CD4-positive, alpha-beta T cell treated with Interleukin-1 beta for 1 hour (primary cell): ENCODE data around the gene ISG15.
"Not testable (repeated sequence)": the region's sequence is repeated elsewhere in the genome, so short reads cannot be mapped to it uniquely, and the experiment has no call there.

ENCODE experiments used
- DNase-seq, 2 donors: peaks; one replicate each; pipeline ENCODE4 v3.0.0-alpha.2; 2020 to 2022

ISG15 gene

DNA sequence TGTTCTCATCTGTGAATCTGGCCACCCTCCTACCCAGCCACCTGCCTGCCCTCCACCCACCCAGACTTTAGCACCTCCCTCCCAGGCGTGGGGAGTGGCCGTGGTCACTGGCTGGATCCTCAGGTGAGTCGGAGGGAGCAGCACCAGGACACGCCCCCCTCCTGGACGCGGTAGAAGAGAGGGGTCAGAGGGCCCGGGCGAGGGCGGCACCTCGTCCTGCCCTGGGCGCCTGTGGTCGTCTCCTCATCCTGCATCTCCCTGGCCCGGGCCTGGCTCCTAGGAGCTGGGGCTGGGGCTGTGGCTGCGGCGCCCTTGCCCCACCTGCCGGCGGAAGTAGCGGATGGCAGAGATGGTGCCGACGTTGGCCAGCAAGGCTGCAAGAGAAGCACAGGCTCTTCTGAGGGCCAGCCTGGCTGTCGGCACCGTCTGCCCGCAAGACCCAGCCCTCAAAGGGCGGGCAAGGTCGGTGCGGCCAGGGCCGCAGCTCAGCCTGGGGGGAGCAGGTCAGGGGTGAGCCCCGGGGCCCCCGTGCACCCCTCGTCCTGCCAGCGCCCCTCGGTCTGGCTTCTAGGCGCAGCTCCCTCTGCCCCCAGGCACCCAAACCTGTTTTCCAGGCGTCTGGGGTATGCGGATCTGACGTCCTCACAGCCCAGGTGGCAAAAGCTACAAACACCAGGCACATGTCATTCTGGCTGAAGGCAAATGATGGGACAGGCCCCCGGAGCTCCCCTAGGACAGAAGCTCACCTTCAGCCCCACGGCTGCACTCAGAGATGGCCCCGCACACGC is 37.2 kb upstream of the ISG15 start:
- peak; percentile 74 to 77 for DNase-seq

DNA sequence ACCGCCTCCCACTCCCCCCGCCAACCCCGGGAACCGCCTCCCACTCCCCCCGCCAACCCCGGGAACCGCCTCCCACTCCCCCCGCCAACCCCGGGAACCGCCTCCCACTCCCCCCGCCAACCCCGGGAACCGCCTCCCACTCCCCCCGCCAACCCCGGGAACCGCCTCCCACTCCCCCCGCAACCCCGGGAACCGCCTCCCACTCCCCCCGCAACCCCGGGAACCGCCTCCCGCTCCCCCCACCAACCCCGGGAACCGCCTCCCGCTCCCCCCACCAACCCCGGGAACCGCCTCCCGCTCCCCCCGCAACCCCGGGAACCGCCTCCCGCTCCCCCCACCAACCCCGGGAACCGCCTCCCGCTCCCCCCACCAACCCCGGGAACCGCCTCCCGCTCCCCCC is 36.5 kb upstream of the ISG15 start:
- not testable (repeated sequence) for DNase-seq

DNA sequence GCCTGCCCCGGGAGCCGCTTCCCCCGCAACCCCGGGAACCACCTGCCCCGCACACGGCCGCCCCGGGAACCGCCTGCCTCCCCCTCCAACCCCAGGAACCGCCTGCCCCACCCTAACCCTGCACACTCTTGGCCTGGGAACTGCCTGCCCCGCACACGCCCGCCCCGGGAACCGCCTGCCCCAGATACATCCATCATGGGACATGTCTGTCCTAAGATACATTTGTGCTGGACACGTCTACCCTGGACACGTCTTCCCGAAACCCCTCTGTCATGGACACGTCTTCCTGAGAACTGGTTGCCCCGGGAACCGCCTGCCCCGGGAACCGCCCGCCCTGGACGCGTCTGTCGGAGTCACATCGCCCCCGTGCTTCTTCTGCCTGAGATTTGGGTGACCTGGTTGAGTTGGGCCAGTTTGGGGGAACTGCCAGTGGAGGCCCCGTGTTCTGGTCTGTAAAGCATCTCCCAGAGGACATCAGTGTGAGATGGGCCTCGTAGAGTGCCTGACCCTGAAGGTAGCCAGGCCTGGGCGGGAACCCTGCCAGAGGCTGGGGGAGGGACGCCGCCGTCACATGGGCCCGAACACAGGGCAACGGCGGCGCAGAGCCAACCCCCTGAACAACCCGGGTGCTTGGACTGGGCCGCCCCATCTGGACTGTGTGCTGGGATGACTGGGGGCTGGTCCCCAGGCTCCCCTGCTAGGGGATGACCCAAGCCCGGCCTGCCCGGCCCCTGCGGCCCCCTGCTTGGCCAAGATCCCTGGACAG is 35.0 kb upstream of the ISG15 start:
- DNase-seq = no peak

DNA sequence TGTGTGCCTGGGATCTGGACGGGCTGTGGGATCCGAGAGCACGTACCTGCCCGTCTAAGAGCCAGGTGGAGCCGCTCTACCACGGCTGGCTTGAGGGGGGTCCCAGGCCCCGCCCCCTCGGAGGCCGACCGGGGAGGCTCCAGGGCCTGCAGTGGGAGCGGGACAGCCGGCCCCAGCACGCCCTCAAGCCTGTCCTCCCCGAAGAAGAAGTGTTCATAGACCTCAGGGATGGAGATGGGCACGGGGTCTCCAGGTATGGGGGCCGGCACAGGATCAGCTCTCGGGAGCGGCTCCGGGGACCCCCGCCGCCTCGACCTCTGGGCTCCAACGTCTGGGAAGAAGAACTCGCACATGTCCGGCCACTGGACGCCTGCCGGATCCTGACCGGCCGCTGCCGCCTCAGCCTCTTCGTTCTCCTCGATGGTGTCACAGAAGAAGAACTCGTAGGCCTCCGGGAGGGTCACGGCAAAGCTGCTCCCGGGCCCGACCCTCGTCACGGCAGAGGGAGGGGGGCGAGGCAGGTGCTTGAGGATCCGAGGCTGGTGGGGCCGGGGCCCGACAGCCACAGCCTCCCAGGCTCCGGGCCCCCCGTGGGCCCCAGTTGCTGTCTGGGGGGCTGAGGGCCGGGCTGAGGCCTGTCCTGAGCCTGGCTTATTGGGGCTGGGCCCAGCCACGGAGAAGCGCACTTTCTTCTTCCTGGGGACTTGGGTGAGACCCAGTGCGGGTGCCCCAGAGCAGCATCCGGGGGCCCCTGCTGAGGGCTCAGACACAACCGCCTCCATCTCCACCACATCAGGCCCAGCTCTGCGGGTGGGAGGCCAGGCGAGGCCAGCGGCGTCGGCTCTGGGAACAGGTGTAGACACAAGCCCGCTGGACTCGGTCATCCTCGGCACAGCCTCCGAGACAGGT is 34.2 kb upstream of the ISG15 start:
- DNase-seq = no peak

DNA sequence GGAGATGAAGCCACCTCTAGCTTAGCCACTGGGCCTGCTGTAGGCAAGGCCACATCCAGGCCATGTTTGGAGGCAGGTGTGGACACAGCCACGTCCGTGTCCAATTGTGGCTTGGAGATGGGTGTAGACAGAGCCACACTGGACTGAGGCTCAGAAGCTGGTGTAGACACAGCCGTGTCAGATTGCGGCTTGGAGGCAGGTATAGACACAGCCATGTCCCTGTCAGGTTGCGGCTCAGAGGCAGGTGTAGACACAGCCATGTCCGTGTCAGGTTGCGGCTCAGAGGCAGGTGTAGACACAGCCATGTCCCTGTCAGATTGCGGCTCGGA is 33.6 kb upstream of the ISG15 start:
- no peak for DNase-seq

DNA sequence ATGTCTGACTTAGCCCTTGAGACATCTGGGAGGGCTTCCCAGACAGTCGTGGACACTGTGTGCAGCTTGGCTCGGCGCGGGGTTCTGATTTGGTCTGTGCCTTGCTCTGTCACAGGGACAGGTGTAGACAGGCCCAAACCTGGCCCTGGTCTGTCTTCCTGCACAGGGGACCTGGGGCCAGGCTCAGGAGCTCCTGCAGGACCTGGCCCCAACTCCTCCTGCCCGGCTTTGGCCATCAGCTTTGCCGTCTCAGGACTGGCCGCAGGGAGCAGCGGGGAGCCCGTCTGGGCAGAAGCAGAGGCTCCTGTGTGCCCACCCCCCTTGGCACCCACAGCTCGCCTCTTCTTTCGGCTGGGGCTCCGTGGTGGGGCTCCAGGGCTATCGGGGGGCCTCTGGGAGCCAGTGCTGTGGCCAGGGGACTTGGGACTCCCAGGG is 33.1 kb upstream of the ISG15 start:
- DNase-seq = no peak

DNA sequence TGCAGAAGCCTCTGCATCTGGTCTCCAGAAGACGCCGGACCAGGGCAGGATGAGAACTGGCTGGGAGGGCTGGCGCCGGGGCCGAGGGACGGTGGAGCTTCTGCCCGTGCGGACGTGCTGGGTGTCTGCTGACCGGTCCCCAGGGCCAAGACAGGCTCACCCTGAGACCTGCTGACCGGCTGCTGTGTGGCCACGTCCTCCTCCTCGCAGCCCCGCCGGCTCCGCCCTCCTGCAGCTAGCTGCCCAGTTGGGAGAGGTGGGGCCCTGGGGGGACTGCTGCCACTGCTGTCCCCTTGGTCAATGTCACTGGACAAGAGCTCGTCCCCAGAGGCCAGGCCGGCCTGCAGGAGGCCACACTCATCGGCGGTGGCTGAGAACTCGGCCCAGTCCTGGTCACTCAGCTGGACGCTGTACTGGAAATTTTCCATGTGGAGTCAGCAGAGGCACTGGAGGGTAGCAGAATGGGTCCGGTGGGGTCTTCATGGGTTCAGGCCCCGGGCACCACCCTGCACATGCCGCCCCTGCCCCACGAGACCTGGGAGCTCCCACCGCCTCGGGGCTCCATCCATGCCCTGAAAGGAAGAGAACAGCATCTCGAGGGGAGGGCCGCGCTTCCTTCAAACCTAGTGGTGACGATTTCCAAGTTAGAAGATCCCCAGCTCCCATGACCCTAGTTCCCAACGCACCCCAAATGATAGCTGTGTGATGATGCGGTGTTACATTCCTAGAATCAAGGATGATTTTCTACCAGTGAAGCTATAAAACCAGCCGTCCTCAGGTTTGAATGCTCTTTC is 32.5 kb upstream of the ISG15 start:
- no peak for DNase-seq

DNA sequence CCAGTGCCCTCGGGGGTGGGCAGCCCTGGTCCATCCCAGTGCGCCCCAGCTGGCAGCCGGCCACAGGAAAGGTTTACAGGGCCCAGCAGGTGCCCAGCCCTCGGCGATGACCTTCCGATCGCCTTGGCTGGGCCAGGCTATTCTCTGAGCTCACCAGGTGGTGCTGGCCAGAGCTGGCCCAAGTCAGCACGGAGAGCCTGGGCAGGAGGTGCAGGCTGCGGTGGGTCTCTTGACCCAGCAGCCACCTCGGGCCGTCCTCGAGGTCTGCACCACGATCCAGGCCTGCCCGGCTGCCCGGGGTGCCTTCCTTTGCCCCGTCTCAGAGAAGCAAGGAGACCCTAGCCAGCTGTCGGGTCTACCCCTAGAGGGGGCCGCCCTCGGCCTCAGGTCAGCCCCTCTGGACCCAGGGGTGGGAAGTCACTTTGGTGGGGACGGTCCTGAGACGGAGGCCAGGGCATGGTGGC is 31.8 kb upstream of the ISG15 start:
- DNase-seq = no peak

DNA sequence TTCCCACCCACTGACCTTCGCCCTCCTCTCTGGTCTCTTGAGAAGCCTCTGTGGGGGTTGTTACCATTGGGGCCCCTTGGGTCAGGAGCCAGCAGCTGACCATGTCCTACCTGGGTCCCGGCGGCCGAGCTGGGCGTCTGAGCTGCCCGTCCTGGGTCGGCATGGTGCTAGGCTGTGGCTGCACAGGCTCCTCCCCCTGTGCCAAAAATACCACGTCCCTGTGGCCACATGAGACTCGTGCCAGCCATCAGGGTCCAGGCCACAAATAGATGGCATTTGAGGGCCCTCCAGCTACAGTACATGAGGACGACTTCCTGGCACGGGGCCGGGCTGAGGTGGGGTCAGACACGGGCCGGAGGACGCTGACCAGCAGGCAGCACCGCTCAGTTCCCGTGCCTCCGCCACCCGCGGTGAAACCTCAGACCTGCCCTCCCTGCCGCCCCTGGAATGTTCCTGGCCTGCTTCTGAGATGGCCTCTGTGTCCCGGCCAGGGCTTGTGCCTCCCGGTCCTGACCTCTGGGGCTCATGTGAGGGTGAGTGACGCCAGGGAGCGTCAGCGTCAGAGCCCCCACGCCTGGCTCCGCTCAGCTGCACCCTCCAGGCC is 31.2 kb upstream of the ISG15 start, which contains the start of gene PERM1:
Gene PERM1 (minus strand): TSS at position 139 of the 604 bp plus-strand sequence. CDS start 1,064 bp downstream, outside the sequence.
- DNase-seq = no peak

DNA sequence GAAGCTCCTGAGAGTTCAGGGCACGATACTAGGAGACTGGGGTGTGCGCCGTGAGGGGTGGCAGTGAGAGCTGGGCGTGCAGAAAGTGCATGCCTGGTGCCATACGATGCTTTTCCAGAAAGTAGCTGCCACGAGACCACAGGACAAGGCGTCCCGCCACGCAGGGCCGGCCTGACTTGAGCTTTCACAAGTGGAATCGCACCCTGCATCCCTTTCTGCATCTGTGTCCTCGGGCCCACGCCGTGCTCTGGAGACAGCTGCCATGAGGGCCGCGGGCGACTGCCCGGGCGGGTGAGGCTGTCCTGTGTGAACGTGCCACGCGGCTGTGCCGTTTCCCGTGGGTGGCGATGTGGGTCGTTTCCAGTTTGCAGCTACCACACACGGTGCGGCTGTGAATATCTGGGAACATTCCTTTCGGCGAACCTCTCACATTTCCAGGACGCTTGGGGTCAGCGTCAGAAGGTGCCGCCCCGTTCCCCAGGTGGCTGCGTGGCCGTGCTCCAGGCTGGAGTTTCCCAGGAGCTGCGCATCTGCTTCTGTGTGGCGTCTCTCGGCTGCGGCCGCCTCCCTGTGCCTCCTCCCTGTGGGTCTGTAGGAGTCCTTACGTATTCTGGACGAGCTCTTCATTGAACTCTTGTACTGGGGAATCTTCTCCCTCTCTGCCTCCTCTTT is 30.4 kb upstream of the ISG15 start:
- DNase-seq = no peak

DNA sequence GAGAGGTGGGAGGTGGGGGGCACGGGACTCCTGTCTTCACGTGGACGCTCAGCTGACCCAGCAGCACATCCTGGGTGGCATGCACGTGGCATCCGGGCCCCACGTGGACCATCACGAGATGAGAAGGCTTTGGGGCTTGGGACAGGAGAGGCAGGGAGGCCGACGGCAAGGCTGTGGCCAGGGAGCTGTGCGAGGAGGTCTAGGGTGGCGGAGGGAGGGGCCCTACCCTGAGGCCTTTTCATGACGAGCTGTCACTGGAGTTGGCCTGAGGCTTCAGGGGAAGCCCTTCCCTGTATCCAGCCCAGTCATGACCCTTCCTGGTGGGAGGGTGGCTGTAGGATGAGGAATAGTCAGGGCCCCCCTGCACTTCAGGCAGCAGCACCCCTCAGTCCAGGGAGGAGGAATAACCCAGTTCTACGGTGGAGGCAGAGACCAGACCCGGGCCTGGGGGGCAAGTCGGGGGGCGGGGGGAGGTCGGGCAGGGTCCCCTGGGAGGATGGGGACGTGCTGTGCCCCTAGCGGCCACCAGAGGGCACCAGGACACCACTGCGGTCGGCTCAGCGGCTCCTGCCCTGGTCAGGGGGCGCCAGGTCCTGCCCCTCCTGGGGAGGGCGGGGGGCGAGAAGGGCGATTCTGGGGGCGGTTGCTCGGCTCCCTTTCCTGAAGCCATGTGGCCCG is 29.4 kb upstream of the ISG15 start:
- peak; percentile 54 to 58 for DNase-seq

DNA sequence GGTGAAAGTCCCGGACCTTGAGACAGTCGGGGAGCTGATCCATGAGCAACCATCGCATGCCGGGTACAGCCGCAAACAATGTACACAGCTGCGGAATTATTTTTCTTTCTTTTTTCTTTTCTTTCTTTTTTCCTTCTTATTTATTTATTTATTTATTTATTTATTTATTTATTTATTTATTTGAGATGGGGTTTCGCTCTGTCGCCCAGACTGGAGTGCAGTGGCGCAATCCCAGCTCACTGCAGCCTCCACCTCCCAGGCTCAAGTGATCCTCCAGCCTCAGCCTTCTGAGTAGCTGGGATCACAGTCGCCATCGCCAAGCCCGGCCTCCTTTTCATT is 28.9 kb upstream of the ISG15 start:
- no peak for DNase-seq

DNA sequence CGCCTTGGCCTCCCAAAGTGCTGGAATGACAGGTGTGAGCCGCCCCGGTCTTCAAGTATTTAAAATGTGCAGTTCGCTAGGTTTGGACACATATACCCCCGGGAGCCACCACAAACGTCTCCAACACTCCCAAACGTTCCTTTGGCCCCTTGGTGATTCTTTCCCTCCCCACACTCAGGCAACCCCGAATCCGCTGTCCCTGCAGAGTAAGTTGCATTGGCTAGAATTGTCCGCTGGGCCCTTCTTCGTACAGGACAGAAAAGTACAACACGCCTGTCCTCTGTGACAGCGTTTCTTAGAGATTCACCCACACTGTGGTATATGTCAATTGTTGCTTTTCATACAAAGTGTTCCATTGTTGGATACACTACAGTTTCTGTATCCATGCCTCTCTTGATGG is 28.2 kb upstream of the ISG15 start:
- no peak for DNase-seq

DNA sequence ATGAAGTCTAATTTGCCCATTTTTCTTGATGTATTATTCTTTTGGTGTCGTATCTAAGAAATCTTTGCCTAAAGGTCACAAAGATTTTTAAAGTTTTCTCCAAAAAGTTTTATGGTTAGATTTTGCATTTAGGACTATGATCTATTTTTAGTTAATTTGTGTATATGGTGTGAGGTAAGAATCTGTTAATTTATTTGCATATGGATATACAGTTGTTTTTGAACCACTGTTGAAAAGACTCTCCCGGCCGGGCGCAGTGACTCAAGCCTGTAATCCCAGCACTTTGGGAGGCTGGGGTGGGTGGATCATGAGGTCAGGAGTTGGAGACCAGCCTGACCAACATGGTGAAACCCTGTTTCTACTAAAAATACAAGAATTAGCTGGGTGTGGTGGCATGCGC is 25.2 kb upstream of the ISG15 start:
- DNase-seq = not testable (repeated sequence)

DNA sequence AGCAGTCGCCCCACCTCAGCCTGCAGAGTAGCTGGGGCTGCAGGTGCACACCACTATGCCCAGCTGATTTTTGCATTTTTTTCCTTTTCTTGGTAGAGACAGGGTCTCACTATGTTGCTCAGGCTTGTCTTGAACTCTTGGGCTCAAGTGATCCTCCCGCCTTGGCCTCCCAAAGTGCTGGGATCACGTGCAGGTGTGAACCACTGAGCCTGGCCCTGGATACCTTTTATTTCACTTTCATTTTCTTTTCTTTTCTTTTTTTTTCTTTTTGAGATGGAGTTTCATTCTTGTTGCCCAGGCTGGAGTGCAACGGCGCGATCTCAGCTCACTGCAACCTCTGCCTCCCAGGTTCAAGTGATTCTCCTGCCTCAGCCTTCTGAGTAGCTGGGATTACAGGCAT is 22.0 kb upstream of the ISG15 start:
- not testable (repeated sequence) for DNase-seq

DNA sequence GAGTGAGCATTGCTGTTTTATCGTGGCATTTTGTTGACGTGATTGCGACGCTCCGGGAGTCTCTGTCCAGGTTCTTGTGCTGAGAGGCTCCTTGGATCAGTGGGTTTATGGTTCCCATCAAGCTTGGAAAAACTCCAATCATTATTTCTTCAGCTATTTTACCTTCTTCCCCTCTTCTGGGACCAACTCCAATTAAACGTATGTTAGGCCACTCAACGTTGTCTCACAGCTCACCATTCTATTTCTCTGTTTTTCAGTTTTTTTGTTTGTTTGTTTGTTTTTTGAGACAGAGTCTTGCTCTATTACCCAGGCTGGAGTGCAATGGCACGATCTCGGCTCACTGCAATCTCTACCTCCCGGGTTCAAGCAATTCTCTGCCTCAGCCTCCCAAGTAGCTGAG is 21.4 kb upstream of the ISG15 start:
- DNase-seq = no peak

DNA sequence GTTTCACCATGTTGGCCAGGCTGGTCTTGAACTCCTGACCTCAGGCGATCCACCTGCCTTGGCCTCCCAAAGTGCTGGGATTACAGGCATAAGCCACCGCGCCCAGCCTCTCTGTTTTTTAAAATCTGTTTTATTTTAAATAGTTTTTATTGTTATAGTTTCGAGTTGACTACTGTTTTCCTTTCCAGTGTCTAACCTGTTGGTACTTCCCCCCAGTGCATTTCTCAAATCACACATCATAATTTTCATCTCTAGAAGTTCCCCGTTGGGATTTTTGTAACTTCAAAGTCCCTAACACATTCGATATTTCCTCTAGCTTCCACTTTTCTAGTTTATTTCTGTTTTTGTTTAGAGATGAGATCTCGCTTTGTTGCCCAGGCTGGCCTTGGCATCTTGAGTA is 20.9 kb upstream of the ISG15 start:
- DNase-seq = no peak

DNA sequence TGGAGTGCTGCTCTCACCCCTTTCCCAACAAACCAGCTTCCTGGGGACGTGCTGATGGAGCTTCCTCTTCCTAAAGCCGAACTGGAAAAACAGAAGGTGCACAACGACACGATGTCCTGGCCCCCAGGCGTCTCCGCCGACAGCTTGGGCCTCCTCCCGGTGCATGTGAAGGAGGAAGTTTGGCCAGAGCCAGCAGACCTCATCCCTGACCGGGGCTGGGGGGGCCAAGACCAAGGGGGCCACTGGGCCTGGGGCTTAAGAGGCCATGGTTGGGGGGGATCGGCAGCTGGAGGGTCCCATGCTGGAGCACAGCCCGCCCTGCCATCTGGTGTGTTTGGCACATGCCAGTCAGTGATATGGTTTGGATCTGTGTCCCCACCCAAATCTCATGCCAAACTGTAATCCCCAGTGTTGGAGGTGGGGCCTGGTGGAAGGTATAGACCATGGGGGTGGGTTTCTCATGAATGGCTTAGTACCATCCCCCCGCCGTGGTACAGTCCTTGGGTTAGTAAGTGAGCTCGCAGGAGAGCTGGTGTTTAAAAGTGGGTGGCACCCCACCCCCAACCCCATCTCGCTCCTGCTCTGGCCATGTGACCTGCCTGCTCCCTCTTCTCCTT is 19.8 kb upstream of the ISG15 start:
- DNase-seq = no peak

DNA sequence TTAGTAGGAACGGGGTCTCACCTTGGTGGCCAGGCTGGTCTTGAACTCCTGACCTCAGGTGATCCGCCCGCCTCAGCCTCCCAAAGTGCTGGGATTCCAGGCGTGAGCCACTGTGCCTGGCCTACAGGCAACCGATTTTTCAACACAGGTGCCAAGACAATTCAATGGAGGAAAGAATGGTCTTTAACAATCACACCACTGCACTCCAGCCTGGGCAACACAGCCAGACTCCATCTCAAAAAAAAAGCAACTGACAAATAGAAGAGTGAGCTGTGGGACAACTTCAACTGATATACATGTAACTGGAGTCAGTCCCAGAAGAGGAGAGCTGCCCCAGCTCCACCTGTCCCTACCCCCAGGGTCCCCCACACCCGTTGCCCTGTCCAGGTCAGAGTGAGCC is 18.8 kb upstream of the ISG15 start:
- DNase-seq = not testable (repeated sequence)
